ENCODE results near the gene PLEKHG1.

Gene PLEKHG1

DNA sequence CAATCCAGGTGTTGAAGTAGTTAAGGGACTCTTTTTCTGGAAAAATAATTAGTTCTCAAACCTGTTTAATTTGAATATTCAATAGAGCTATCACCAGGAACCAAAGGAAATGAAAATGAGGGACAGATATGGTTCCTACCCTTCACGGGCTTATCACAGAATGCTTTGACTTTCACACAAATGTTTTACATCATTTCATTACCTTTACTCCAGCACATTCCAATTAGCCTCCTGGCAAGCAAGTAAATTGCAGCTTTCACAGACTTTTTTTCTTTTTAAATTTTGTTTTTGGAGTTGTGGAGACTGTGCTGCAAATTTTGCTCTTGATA is 35.2 kb downstream of the PLEKHG1 start:
- H3K4me3 ChIP-seq (ENCODE audit: low read depth, low read length) = no peak overlapping the region
- no peak for DNase-seq (ENCODE audit: low read depth)

DNA sequence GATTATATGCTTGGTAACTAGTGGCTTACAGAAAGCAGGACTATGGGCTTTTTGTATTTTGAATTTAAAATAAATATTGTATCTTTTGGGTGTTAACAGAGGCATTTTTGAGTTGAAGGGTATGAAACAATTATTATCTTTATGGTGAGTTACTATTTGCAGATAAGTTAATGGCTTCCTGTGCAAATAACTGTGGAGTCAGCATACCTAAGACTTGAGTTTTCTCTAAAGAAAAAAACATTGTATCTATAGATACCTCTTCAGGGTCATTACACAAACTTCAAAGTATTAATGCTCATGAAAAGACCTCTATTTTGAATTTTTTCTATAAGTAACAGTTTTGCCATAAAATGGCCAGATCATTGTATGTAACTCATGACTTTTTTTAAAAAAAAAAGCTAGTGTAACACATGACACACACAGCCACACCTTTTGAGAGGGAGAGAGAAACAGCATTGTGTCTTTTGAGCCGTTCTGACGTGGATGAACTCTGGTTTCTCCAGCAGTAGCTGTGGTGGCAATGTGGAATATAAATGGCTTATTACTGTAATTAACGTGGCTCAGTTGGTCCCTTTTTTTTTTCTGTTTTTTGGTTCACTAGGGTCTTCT is 36.3 kb downstream of the PLEKHG1 start:
- DNase-seq (ENCODE audit: low read depth) = no peak
- H3K4me3 ChIP-seq (ENCODE audit: low read depth, low read length) = no peak overlapping the region

DNA sequence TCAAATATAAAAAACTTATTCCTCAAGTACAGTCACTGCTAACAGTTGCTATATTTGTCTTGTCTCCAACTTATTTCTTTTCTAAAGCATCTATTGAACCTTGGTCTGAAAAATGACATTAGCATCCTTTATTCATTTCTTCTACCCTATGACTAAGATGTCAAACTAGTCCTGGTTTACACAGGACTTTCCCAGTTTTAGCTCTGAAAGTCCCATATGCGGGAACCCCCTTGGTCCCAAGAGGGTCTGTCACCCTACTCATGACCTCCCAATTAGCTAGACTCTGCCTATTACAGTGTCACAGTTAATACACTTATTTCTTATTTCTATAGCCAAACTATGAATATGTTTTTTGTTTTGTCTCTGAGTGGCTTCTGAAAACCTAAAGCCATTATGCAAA is 37.1 kb downstream of the PLEKHG1 start:
- no peak for DNase-seq (ENCODE audit: low read depth)
- no peak overlapping the region for H3K4me3 ChIP-seq (ENCODE audit: low read depth, low read length)

DNA sequence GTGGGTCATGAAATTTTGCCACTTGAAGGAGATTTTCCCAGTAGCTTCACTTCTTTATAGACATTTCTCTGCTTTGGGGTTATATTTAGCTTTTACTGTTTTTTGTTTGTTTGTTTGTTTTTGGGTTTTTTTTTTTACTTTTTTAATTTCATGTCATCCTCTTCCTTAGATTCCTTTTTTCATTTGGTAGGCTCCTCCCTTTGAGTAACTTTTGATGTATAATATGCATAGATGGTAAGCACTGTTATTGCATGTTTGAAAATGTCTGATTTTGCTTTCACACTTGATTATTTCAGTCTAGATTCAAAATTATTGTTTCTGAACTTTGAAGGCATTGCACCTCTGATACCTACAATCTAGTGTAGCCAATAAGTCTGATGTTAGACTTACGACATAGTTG is 37.6 kb downstream of the PLEKHG1 start:
- no peak overlapping the region for H3K4me3 ChIP-seq (ENCODE audit: low read depth, low read length)
- no peak for DNase-seq (ENCODE audit: low read depth)

DNA sequence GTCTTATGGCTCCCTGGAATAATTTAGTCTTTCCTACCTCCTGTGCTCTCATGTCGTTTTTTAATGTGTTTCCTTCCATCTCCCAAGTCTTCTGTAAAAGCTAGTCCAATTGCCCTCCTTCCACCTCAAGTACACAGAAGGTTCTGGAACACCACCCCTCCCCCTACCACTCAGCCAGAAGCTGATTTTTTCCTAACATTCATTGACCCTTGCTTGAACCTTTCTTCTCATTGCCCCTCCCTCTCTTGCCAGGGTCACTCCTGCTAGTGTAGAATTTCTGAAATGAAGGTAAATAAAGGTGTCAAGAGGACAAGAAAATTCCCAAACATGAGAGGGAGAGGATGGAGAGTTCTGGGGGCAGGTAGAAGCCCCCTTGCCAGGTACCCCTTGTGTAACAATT is 38.6 kb downstream of the PLEKHG1 start:
- no peak for DNase-seq (ENCODE audit: low read depth)
- no peak overlapping the region for H3K4me3 ChIP-seq (ENCODE audit: low read depth, low read length)

DNA sequence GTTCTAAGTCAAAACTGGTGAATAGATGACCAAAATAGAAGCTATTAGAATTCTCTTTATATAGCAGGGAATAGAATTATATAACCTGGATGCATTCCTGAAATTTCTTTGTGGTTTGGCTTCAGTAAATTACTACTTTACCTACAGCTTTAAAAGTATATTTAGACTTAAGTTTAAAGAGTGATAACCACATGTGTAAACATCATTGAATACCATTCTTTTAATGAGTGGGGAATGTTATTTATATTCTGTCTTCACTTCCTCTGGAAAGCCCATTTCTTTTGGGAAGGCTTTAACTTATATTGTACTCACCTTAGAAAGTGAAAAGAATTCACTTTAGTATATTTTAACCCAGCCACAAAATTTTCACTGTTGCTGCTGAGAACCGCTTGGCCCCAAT is 39.1 kb downstream of the PLEKHG1 start:
- no peak for DNase-seq (ENCODE audit: low read depth)
- H3K4me3 ChIP-seq (ENCODE audit: low read depth, low read length) = no peak overlapping the region

GRCh38 chr6:150639823-150640331 is 40.2 kb downstream of the PLEKHG1 start:
- no peak for DNase-seq (ENCODE audit: low read depth)
- H3K4me3 ChIP-seq (ENCODE audit: low read depth, low read length) = no peak overlapping the region

DNA sequence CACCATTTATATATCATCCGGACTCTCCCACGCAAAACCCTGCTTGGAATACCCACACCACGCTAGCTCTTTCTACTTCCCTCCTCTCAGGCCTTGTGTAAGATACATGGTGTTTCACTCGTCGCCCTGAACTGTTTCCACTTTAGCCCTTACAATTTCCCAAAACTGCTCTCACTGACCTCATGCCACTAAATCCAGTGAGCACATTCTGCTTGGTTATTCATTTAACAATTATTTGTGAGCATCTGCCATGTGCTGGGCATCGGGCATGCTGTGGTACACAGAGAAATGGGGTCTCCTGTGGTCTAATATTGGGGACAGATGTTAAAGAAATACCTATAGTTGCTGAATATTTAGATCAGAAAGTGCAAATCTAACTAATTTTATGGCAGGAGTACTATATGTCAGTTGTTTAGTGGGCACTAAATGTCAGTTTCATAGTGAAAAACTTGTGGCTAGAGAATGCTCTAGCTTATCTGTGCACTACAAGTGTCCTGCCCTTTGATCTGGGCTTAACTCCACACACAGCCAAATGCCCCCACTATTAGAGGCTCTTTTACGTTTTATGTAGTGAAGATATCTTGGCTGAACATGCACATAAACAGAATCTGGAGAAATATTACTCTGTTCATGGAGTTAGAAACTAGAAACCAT is 41.0 kb downstream of the PLEKHG1 start:
- H3K4me3 ChIP-seq (ENCODE audit: low read depth, low read length) = no peak overlapping the region
- DNase-seq (ENCODE audit: low read depth) = no peak

GRCh38 chr6:150641398-150642139 is 41.9 kb downstream of the PLEKHG1 start:
- no peak overlapping the region for H3K4me3 ChIP-seq (ENCODE audit: low read depth, low read length)
- DNase-seq (ENCODE audit: low read depth) = no peak

DNA sequence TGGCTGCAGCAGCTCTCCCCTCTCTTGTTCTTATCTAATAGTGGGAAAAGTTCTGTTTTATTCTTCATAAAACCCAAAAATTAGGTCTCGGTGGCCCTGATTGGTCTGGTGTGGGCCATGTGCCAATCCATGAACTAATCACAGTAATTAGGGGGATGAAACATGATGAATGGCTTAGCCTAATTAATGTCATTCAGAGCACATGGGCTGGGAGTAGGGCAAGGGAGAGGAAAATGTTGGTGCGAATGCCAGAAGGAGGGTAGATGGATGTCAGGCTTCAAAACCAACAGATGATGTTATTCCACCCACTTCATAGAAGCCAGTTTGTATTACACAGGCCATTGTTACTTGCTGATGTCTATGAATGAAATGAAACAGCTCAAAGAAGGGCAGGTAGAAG is 46.5 kb downstream of the PLEKHG1 start:
- H3K4me3 ChIP-seq (ENCODE audit: low read depth, low read length) = no peak overlapping the region
- DNase-seq (ENCODE audit: low read depth) = no peak

- no peak overlapping the region for H3K4me3 ChIP-seq (ENCODE audit: low read depth, low read length)
- no peak for DNase-seq (ENCODE audit: low read depth)
Observed at GRCh38 chr6:150647051-150647450, 47.4 kb downstream of the PLEKHG1 start.

Data from skeletal muscle cell (primary cell).